Neutrophil (primary cell): ENCODE data around the gene RABGAP1L.

Experiments
- H3K27ac ChIP-seq: fragments of 200-600 bp; sonication (generic); 2 replicates; pipeline ENCODE4 v1.5.1; 2016; ENCODE audit warnings: mild to moderate bottlenecking, moderate library complexity
- H3K27me3 ChIP-seq: fragments of 200-600 bp; sonication (generic); 2 replicates; pipeline ENCODE4 v1.6.0; 2016; ENCODE audit warnings: mild to moderate bottlenecking
- H3K36me3 ChIP-seq: fragments of 200-600 bp; sonication (generic); 2 replicates; pipeline ENCODE4 v1.5.1; 2017
- H3K4me1 ChIP-seq, 2 experiments: fragments of 200-600 bp in 1 of 2; sonication (generic) in 1 of 2; 1 replicate in 1 of 2; 2 replicates in 1 of 2; pipeline versions ENCODE4 v1.5.1 to v1.6.1; 2013 to 2016; ENCODE audit warnings: low read depth in 1 of 2, low read length in 1 of 2, mild to moderate bottlenecking in 1 of 2, moderate library complexity in 1 of 2; ENCODE audit not compliant: control insufficient read depth in 1 of 2, insufficient read depth in 1 of 2
- H3K4me3 ChIP-seq, 2 experiments: fragments of 200-600 bp in 1 of 2; sonication (generic) in 1 of 2; 1 replicate in 1 of 2; 2 replicates in 1 of 2; pipeline ENCODE4 v1.5.1; 2013 to 2016; ENCODE audit warnings: low read depth in 1 of 2, low read length in 1 of 2, mild to moderate bottlenecking in 1 of 2, moderate library complexity in 1 of 2
- H3K9me3 ChIP-seq: fragments of 200-600 bp; sonication (generic); 2 replicates; pipeline ENCODE4 v1.5.1; 2016
- TF ChIP-seq, protein P1 (sequence below): fragments of 200-600 bp; sonication (generic); IDR thresholded peaks from 2 replicates; pipeline ENCODE4 v1.5.1; 2016; ENCODE audit warnings: antibody characterized with exemption

RABGAP1L gene

DNA sequence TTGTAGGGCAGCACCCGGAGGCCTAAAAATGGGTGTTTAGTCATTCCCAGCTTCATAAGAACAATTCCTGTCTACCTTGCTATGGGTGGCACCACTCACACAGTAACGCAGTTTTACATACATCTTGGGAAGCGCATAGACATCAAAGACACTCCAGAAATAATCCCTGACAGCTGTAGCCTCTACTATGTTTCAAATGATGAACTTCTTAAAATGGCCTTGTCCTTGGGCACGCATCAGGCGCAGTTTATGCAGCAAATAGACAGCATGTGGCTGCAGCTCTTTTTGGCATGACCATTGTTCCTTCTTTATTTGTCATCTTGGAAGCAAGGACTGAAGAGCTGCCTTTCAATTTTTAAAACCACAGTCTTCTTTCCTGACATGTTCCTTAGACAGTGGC is 762.8 kb downstream of the RABGAP1L start:
- TF ChIP-seq, protein P1, sequence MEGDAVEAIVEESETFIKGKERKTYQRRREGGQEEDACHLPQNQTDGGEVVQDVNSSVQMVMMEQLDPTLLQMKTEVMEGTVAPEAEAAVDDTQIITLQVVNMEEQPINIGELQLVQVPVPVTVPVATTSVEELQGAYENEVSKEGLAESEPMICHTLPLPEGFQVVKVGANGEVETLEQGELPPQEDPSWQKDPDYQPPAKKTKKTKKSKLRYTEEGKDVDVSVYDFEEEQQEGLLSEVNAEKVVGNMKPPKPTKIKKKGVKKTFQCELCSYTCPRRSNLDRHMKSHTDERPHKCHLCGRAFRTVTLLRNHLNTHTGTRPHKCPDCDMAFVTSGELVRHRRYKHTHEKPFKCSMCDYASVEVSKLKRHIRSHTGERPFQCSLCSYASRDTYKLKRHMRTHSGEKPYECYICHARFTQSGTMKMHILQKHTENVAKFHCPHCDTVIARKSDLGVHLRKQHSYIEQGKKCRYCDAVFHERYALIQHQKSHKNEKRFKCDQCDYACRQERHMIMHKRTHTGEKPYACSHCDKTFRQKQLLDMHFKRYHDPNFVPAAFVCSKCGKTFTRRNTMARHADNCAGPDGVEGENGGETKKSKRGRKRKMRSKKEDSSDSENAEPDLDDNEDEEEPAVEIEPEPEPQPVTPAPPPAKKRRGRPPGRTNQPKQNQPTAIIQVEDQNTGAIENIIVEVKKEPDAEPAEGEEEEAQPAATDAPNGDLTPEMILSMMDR: no peak
- Histone ChIP-seq H3K27me3 (no peaks in the 10 kb centered on the region), H3K36me3 (no peaks in the 10 kb centered on the region), H3K4me3 (no peak overlapping the region), H3K9me3 (no peaks in the 10 kb centered on the region), H3K27ac (no peak overlapping the region), H3K4me1 (no peaks in the 10 kb centered on the region)

DNA sequence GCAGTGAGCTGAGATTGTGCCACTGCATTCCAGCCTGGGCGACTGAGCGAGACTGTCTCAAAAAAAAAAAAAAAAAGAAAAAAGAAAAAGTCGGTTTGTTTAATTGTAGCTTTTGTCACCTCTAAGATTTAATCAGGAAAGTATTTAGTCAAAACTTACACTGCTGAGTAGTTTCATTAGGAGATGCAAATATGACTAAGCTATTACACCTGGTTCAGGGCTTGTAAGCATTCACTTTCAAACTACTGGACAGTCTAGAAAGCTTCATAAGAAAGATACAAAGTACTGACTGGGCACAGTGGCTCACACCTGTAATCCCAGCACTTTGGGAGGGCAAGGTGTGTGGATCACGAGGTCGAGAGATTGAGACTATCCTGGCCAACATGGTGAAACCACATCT is 764.5 kb downstream of the RABGAP1L start:
- TF ChIP-seq, protein P1: no peak
- Histone ChIP-seq H3K4me3 (no peak overlapping the region), H3K9me3 (no peaks in the 10 kb centered on the region), H3K27ac (no peak overlapping the region), H3K27me3 (no peaks in the 10 kb centered on the region), H3K4me1 (no peaks in the 10 kb centered on the region), H3K36me3 (no peaks in the 10 kb centered on the region)

DNA sequence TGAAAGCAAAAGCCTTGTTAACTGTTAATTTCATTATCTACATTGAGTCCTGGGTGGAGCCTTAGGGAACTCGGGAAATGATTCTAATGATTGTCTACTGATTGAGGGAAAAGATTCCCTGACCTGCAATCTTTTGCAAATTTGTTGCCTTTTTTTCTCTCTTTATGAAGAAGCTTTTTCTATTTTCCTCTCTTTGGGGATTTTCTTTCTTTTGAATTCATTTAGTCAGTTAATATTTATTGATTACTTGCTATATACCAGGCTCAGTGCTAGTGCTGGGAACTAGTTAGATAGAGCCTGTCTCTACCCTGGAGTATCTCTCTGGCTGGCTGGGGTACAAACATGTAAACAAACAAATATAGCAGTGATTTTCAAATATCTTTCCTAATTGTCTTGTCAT is 769.2 kb downstream of the RABGAP1L start:
- Histone ChIP-seq H3K27ac (no peak overlapping the region), H3K27me3 (no peaks in the 10 kb centered on the region), H3K4me1 (no peaks in the 10 kb centered on the region), H3K4me3 (no peak overlapping the region), H3K9me3 (no peaks in the 10 kb centered on the region), H3K36me3 (no peaks in the 10 kb centered on the region)
- TF ChIP-seq, protein P1: no peak

DNA sequence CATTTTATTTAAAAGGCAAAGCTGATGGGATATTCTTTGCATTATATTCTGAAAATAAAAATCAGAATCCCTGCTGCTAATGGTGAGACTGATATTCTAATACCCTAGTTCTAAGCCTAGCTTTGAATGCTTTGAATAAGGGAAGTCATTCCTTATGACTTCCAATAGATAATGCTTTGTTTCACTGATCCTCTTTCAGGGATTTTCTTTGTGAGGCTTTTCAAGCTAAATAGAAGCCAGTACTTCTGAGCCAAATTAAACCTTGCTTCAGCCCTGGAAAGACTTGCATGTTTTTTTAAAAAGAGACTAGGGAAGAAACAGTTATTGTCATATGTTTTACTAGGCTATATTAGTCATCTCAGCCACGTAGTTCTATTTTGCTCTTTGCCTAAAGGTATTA is 771.9 kb downstream of the RABGAP1L start:
- H3K27ac ChIP-seq: no peak overlapping the region
- no peaks in the 10 kb centered on the region for H3K9me3 ChIP-seq
- H3K4me1 ChIP-seq: no peaks in the 10 kb centered on the region
- no peak overlapping the region for H3K4me3 ChIP-seq
- H3K36me3 ChIP-seq: no peaks in the 10 kb centered on the region
- TF ChIP-seq, protein P1: no peak
- no peaks in the 10 kb centered on the region for H3K27me3 ChIP-seq

DNA sequence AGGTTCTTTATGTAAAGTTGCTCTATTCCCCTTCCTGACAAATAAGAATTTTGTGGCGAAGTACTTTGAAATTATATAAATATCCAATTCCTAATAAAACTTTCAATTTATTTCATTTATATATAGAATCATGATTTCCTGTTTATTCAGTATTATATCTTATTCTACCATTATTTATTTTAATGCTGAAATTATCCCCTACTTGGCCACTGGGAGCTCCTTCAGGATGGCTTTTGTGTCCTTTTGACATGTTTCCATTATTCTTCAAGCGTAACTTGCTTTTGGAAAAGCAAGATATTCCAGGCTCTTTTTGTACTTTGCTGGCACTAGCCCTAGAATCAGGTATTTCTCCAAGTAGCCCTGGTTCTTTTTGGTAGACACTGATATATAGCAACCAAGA is 773.3 kb downstream of the RABGAP1L start:
- H3K27ac ChIP-seq: no peak overlapping the region
- TF ChIP-seq, protein P1: no peak
- no peaks in the 10 kb centered on the region for H3K4me1 ChIP-seq
- H3K36me3 ChIP-seq: no peaks in the 10 kb centered on the region
- no peak overlapping the region for H3K4me3 ChIP-seq
- no peaks in the 10 kb centered on the region for H3K9me3 ChIP-seq
- H3K27me3 ChIP-seq: no peaks in the 10 kb centered on the region
